ENCODE results near the gene FURIN.

The FURIN gene

GRCh38 chr15:90837094-90837493, 31.3 kb upstream of the FURIN start:
- H3K4me3 ChIP-seq (ENCODE audit: low read depth, low read length): no peak overlapping the region
- no peak for DNase-seq (ENCODE audit: low read depth, low spot score)
- TF ChIP-seq CTCF (IDR thresholded peaks at IDR 0.05; ENCODE audit: low read depth, low read length): no peak
- in situ Hi-C loops (cut with HindIII; ENCODE audit: low sequenced_read_pairs): no loop called here

GRCh38 chr15:90838139-90838538, 30.2 kb upstream of the FURIN start:
- no peak for DNase-seq (ENCODE audit: low read depth, low spot score)
- in situ Hi-C loops (cut with HindIII; ENCODE audit: low sequenced_read_pairs): no loop called here
- TF ChIP-seq CTCF (IDR thresholded peaks at IDR 0.05; ENCODE audit: low read depth, low read length): no peak
- H3K4me3 ChIP-seq (ENCODE audit: low read depth, low read length): no peak overlapping the region

- no peak for DNase-seq (ENCODE audit: low read depth, low spot score)
- no peak overlapping the region for H3K4me3 ChIP-seq (ENCODE audit: low read depth, low read length)
- no peak for TF ChIP-seq CTCF (IDR thresholded peaks at IDR 0.05; ENCODE audit: low read depth, low read length)
- in situ Hi-C loops (cut with HindIII; ENCODE audit: low sequenced_read_pairs): no loop called here
Measured at GRCh38 chr15:90838544-90838943, 29.8 kb upstream of the FURIN start.

- in situ Hi-C loops (cut with HindIII; ENCODE audit: low sequenced_read_pairs): no loop called here
- no peak for TF ChIP-seq CTCF (IDR thresholded peaks at IDR 0.05; ENCODE audit: low read depth, low read length)
- DNase-seq (ENCODE audit: low read depth, low spot score): peak; percentile 77
- no peak overlapping the region for H3K4me3 ChIP-seq (ENCODE audit: low read depth, low read length)
Measured at GRCh38 chr15:90839187-90840071, 29.0 kb upstream of the FURIN start.

DNA sequence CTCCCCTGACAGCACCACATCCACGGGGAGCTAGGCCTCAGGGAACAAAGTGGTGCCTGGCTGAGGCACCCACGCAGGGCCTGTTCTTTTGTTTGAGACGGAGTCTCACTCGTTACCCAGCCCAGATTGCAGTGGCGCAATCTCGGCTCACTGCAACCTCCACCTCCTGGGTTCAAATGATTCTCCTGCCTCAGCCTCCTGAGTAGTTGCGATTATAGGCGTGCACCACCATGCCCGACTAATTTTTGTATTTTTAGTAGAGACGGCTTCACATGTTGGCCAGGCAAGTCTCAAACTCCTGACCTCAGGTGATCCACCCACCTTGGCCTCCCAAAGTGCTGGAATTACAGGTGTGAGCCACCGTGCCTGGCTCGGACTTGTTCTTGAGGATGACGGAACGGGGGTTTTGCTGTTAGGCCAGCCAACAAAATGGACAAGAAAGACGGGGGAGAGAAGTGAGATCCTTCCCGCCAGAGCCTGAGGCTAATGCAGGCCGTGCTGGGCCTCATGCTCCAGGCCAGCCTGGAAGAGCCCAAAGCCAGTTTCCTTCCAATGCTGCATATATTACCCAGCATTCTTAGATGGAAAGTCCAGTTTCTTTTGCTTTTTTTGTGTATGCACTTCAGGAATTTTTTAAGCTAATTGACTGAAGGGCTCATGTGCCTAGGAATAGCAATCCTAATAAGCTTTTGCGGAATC, 28.1 kb upstream of the FURIN start:
- in situ Hi-C loops (cut with HindIII; ENCODE audit: low sequenced_read_pairs): no loop called here
- TF ChIP-seq CTCF (IDR thresholded peaks at IDR 0.05; ENCODE audit: low read depth, low read length): no peak
- DNase-seq (ENCODE audit: low read depth, low spot score): no peak
- no peak overlapping the region for H3K4me3 ChIP-seq (ENCODE audit: low read depth, low read length)

GRCh38 chr15:90840954-90841353, 27.4 kb upstream of the FURIN start:
- no peak overlapping the region for H3K4me3 ChIP-seq (ENCODE audit: low read depth, low read length)
- no peak for DNase-seq (ENCODE audit: low read depth, low spot score)
- in situ Hi-C loops (cut with HindIII; ENCODE audit: low sequenced_read_pairs): no loop called here
- no peak for TF ChIP-seq CTCF (IDR thresholded peaks at IDR 0.05; ENCODE audit: low read depth, low read length)

All from astrocyte of the spinal cord (primary cell).